Neural cell (in vitro differentiated cells): ENCODE data around the gene FOXO3. TPM values are rescaled to one million over a fixed set of nuclear protein-coding genes. Genes with fewer than 3 reads are reported as not detected.
"Not testable (repeated sequence)": the region's sequence is repeated elsewhere in the genome, so short reads cannot be mapped to it uniquely, and the experiment has no call there.

Experiments
- H2AFZ ChIP-seq: fragments of 200-600, 300-800 bp; sonication (generic), shearing (Covaris generic); 2 replicates; pipeline ENCODE4 v1.6.0; 2014; ENCODE audit warnings: low read depth, mild to moderate bottlenecking, antibody characterized with exemption, low read length, moderate library complexity
- H3F3A ChIP-seq: fragments of 200-600 bp; shearing (Covaris generic); 2 replicates; pipeline ENCODE4 v1.6.1; 2016; ENCODE audit warnings: mild to moderate bottlenecking, moderate library complexity, mixed read lengths, antibody characterized with exemption, low read length; ENCODE audit not compliant: insufficient read depth, poor library complexity, severe bottlenecking
- H3K27ac ChIP-seq: fragments of 200-600, 300-800 bp; sonication (generic), shearing (Covaris generic); 2 replicates; pipeline ENCODE4 v1.5.1; 2014; ENCODE audit warnings: mild to moderate bottlenecking, low read length, moderate library complexity
- H3K27me3 ChIP-seq: fragments of 300-800, 200-600 bp; sonication (generic), shearing (Covaris generic); 2 replicates; pipeline ENCODE4 v1.6.0; 2014; ENCODE audit warnings: mild to moderate bottlenecking, low read depth, low read length, moderate library complexity; ENCODE audit not compliant: insufficient read depth
- H3K36me3 ChIP-seq: fragments of 300-800, 200-600 bp; sonication (generic), shearing (Covaris generic); 2 replicates; pipeline ENCODE4 v1.5.1; 2014; ENCODE audit warnings: mild to moderate bottlenecking, antibody characterized with exemption, low read length, moderate library complexity; ENCODE audit not compliant: insufficient read depth
- H3K4me2 ChIP-seq: fragments of 300-800, 200-600 bp; sonication (generic), shearing (Covaris generic); 2 replicates; pipeline ENCODE4 v1.6.0; 2014; ENCODE audit warnings: mild to moderate bottlenecking, low read length
- H3K4me3 ChIP-seq: fragments of 300-800, 200-600 bp; sonication (generic), shearing (Covaris generic); 2 replicates; pipeline ENCODE4 v1.5.1; 2014; ENCODE audit warnings: mild to moderate bottlenecking, low read length, moderate library complexity
- H3K79me2 ChIP-seq: fragments of 200-600 bp; shearing (Covaris generic); replicated peaks from 2 replicates; pipeline ENCODE4 v1.6.0; 2014; ENCODE audit warnings: mild to moderate bottlenecking, low read length, moderate library complexity; ENCODE audit not compliant: insufficient read depth
- H3K9ac ChIP-seq: fragments of 300-800, 200-600 bp; sonication (generic), shearing (Covaris generic); 2 replicates; pipeline ENCODE4 v1.6.1; 2016; ENCODE audit warnings: mild to moderate bottlenecking, low read length, mixed read lengths
- H3K9me2 ChIP-seq: fragments of 200-600 bp; shearing (Covaris generic); 2 replicates; pipeline ENCODE4 v1.6.1; 2016; ENCODE audit warnings: mild to moderate bottlenecking, low read length, mixed read lengths; ENCODE audit not compliant: insufficient read depth
- H3K9me3 ChIP-seq: fragments of 200-600, 300-800 bp; sonication (generic), shearing (Covaris generic); 2 replicates; pipeline ENCODE4 v1.6.1; 2016; ENCODE audit warnings: mild to moderate bottlenecking, mixed run types, low read length, moderate library complexity, mixed read lengths
- H4K20me1 ChIP-seq: fragments of 200-600 bp; shearing (Covaris generic); 2 replicates; pipeline ENCODE4 v1.6.1; 2016; ENCODE audit warnings: mild to moderate bottlenecking, mixed run types; ENCODE audit not compliant: insufficient read depth
- CTCF ChIP-seq: fragments of 450-650 bp; IDR thresholded peaks from 2 replicates; pipeline ENCODE4 v1.5.1; 2014; ENCODE audit warnings: antibody characterized with exemption, mild to moderate bottlenecking, moderate library complexity; ENCODE audit not compliant: poor library complexity, severe bottlenecking
- EP300 ChIP-seq: fragments of 450-650 bp; conservative IDR thresholded peaks from 2 replicates; pipeline ENCODE4 v1.6.1; 2014; ENCODE audit warnings: antibody characterized with exemption, mild to moderate bottlenecking, moderate library complexity; ENCODE audit not compliant: poor library complexity, severe bottlenecking
- EZH2 ChIP-seq: fragments of 200-600, 300-800 bp; shearing (Covaris generic), sonication (generic); IDR thresholded peaks from 2 replicates; pipeline ENCODE4 v1.6.1; 2014; ENCODE audit warnings: antibody characterized with exemption, low read length, borderline replicate concordance, mild to moderate bottlenecking; ENCODE audit not compliant: insufficient read depth, poor library complexity, severe bottlenecking
- MXI1 ChIP-seq: fragments of 450-650 bp; conservative IDR thresholded peaks from 2 replicates; pipeline ENCODE4 v1.6.1; 2014; ENCODE audit warnings: antibody characterized with exemption, mild to moderate bottlenecking; ENCODE audit not compliant: poor library complexity, severe bottlenecking
- POLR2AphosphoS5 ChIP-seq: IDR thresholded peaks from 2 replicates; pipeline ENCODE4 v1.6.1; 2012
- RAD21 ChIP-seq: fragments of 450-650 bp; conservative IDR thresholded peaks from 2 replicates; pipeline ENCODE4 v1.6.1; 2014; ENCODE audit warnings: antibody characterized with exemption, mild to moderate bottlenecking, moderate library complexity
- SMC3 ChIP-seq: fragments of 450-650 bp; conservative IDR thresholded peaks from 2 replicates; pipeline ENCODE4 v1.6.1; 2014; ENCODE audit warnings: antibody characterized with exemption, mild to moderate bottlenecking, moderate library complexity; ENCODE audit not compliant: poor library complexity
- TAF1 ChIP-seq: IDR thresholded peaks from 2 replicates; pipeline ENCODE4 v1.6.1; 2012; ENCODE audit warnings: low read depth
- polyA plus RNA-seq: library from polyadenylated mRNA; depleted of rRNA; stranded (reverse); fragments of >200 nt; gene quantifications from 2 replicates; pipeline ENCODE4 v1.2.3, GENCODE V29; 2014

FOXO3 gene
- polyA plus RNA-seq, 1 donor from 2014 or later: 21.3 TPM

GRCh38 chr6:108681721-108682120, 121.0 kb downstream of the FOXO3 start:
- H2AFZ ChIP-seq, H3F3A ChIP-seq, H3K9me2 ChIP-seq, H3K36me3 ChIP-seq, H3K27me3 ChIP-seq, H3K4me2 ChIP-seq, H3K9ac ChIP-seq, H3K9me3 ChIP-seq, H3K4me3 ChIP-seq, H3K27ac ChIP-seq, H4K20me1 ChIP-seq, H3K79me2 ChIP-seq: not testable (repeated sequence)

GRCh38 chr6:108682383-108683119, 121.8 kb downstream of the FOXO3 start:
- not testable (repeated sequence) for H4K20me1 ChIP-seq, H3K79me2 ChIP-seq, H3F3A ChIP-seq, H3K27ac ChIP-seq, H3K9me3 ChIP-seq, H2AFZ ChIP-seq, H3K4me3 ChIP-seq, H3K27me3 ChIP-seq, H3K36me3 ChIP-seq, H3K4me2 ChIP-seq, H3K9me2 ChIP-seq, H3K9ac ChIP-seq

DNA sequence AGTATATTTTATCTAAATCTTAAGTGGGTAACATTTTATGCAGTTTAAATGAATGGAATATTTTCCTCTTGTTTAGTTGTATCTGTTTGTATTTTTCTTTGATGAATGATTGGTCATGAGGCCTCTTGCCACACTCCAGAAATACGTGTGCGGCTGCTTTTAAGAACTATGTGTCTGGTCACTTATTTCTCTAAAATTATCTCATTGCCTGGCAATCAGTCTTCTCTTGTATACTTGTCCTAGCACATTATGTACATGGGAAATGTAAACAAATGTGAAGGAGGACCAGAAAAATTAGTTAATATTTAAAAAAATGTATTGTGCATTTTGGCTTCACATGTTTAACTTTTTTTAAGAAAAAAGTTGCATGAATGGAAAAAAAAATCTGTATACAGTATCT, 123.3 kb downstream of the FOXO3 start:
- H3K27ac ChIP-seq, H3K9ac ChIP-seq, H2AFZ ChIP-seq, H3F3A ChIP-seq, H3K4me2 ChIP-seq, H3K9me3 ChIP-seq, H3K9me2 ChIP-seq, H4K20me1 ChIP-seq, H3K79me2 ChIP-seq, H3K27me3 ChIP-seq, H3K4me3 ChIP-seq, H3K36me3 ChIP-seq: not testable (repeated sequence)

- H3K36me3 ChIP-seq: no peaks in the 10 kb centered on the region
- no peaks in the 10 kb centered on the region for H3K9me2 ChIP-seq
- H2AFZ ChIP-seq: no peak overlapping the region
- no peak overlapping the region for H3K4me2 ChIP-seq
- no peaks in the 10 kb centered on the region for H3K27me3 ChIP-seq
- no peak overlapping the region for H3K27ac ChIP-seq
- H4K20me1 ChIP-seq: no peaks in the 10 kb centered on the region
- no peaks in the 10 kb centered on the region for H3K79me2 ChIP-seq
- H3F3A ChIP-seq: no peaks in the 10 kb centered on the region
- no peak overlapping the region for H3K4me3 ChIP-seq
- no peak overlapping the region for H3K9ac ChIP-seq
- H3K9me3 ChIP-seq: no peaks in the 10 kb centered on the region
- no peak for TF ChIP-seq EZH2
- no peak for TF ChIP-seq RAD21
- TF ChIP-seq SMC3: no peak
- no peak for TF ChIP-seq TAF1
- no peak for TF ChIP-seq CTCF
- no peak for TF ChIP-seq EP300
- no peak for TF ChIP-seq POLR2AphosphoS5
- TF ChIP-seq MXI1: no peak
Observed at GRCh38 chr6:108684771-108685329, 124.1 kb downstream of the FOXO3 start.
